Hematopoietic multipotent progenitor cell treated with erythropoietin and hydrocortisone succinate and interleukin-3 and kit ligand, for 6 days (in vitro differentiated cells): ENCODE data around the gene SELENOV.

Experiments
- DNase-seq: peaks from one replicate; pipeline ENCODE4 v3.0.0-alpha.2; 2015

Gene SELENOV

GRCh38 chr19:39524495-39524894 lies 9.6 kb downstream of the SELENOV start:
- DNase-seq = no peak

- no peak for DNase-seq
Measured at GRCh38 chr19:39525205-39525604, 10.3 kb downstream of the SELENOV start.

- no peak for DNase-seq
Measured at GRCh38 chr19:39531834-39532232, 16.9 kb downstream of the SELENOV start.

- peak; percentile 99 for DNase-seq
Measured at GRCh38 chr19:39532233-39533002, 17.5 kb downstream of the SELENOV start, which contains the start of gene EID2B. Gene EID2B (minus strand): TSS chr19:39532852. CDS start chr19:39532802, 50 bp downstream.

GRCh38 chr19:39533003-39533512 lies 18.1 kb downstream of the SELENOV start:
- DNase-seq = no peak

- no peak for DNase-seq
Measured at GRCh38 chr19:39533791-39534190, 18.9 kb downstream of the SELENOV start.

GRCh38 chr19:39539165-39539517 lies 24.2 kb downstream of the SELENOV start:
- DNase-seq = peak; percentile 37

- DNase-seq = peak; percentile 96
Measured at GRCh38 chr19:39539518-39540332, 24.8 kb downstream of the SELENOV start, which contains the start of gene EID2. Gene EID2 (minus strand): TSS chr19:39540161. CDS start chr19:39540079, 82 bp downstream.

GRCh38 chr19:39540333-39540673 lies 25.4 kb downstream of the SELENOV start:
- no peak for DNase-seq

- DNase-seq = no peak
Measured at GRCh38 chr19:39542206-39542605, 27.3 kb downstream of the SELENOV start.

GRCh38 chr19:39543477-39543857 lies 28.5 kb downstream of the SELENOV start:
- DNase-seq = no peak

- DNase-seq = no peak
Measured at GRCh38 chr19:39544226-39544903, 29.4 kb downstream of the SELENOV start.

GRCh38 chr19:39544911-39545310 lies 30.0 kb downstream of the SELENOV start:
- no peak for DNase-seq

- no peak for DNase-seq
Measured at GRCh38 chr19:39546599-39546998, 31.7 kb downstream of the SELENOV start.

- no peak for DNase-seq
Measured at GRCh38 chr19:39550197-39550596, 35.3 kb downstream of the SELENOV start.

GRCh38 chr19:39553082-39553652 lies 38.2 kb downstream of the SELENOV start:
- no peak for DNase-seq

GRCh38 chr19:39554701-39555311 lies 39.9 kb downstream of the SELENOV start:
- no peak for DNase-seq

GRCh38 chr19:39555883-39556282 lies 40.9 kb downstream of the SELENOV start:
- DNase-seq = no peak

- no peak for DNase-seq
Measured at GRCh38 chr19:39557811-39558623, 43.1 kb downstream of the SELENOV start.

- DNase-seq = no peak
Measured at GRCh38 chr19:39558624-39559117, 43.7 kb downstream of the SELENOV start.

- no peak for DNase-seq
Measured at GRCh38 chr19:39563408-39563807, 48.5 kb downstream of the SELENOV start.
